ENCODE data around the gene CTNNA1.
A peak's percentile ranks its signal among the peaks of the same experiment; 100 is the strongest.
"Not testable (repeated sequence)": the region's sequence is repeated elsewhere in the genome, so short reads cannot be mapped to it uniquely, and the experiment has no call there.

The CTNNA1 gene
- total RNA-seq: 36.1 to 42.5 (median 38.7) reads per million in 3 donors

GRCh38 chr5:138752951-138753793, at the start of gene CTNNA1:
TSS of gene CTNNA1 (plus strand) at chr5:138753425. CDS start at chr5:138781925, 28,500 bp downstream.
- Histone ChIP-seq H3K9me3 (ENCODE audit: control insufficient read depth, low read length) (no peaks in the 10 kb centered on the region), H3K36me3 (ENCODE audit: control insufficient read depth, insufficient read depth, low read length) (no peaks in the 10 kb centered on the region), H3K27ac (ENCODE audit: insufficient read depth, low read length, poor library complexity, severe bottlenecking) (no peak within 1 kb of the TSS), H3K4me3 (ENCODE audit: insufficient read depth, low read depth, low read length, poor library complexity, severe bottlenecking) (peak within 1 kb of the TSS; percentile 73), H3K27me3 (replicated peaks; ENCODE audit: control insufficient read depth, insufficient read depth, low read length, poor library complexity, severe bottlenecking) (no peaks in the 10 kb centered on the region), H3K4me1 (ENCODE audit: control insufficient read depth, insufficient read depth, low read length, poor library complexity, severe bottlenecking) (peaks cover 10% of the 10 kb centered on the region)
- peak; percentile 36 to 46 (median 37) for DNase-seq

GRCh38 chr5:138703777-138704176, 49.4 kb upstream of the CTNNA1 start:
- H3K27me3 ChIP-seq (replicated peaks; ENCODE audit: control insufficient read depth, insufficient read depth, low read length, poor library complexity, severe bottlenecking); H3K9me3 ChIP-seq (ENCODE audit: control insufficient read depth, low read length); H3K27ac ChIP-seq (ENCODE audit: insufficient read depth, low read length, poor library complexity, severe bottlenecking); H3K4me3 ChIP-seq (ENCODE audit: insufficient read depth, low read depth, low read length, poor library complexity, severe bottlenecking); DNase-seq; H3K36me3 ChIP-seq (ENCODE audit: control insufficient read depth, insufficient read depth, low read length); H3K4me1 ChIP-seq (ENCODE audit: control insufficient read depth, insufficient read depth, low read length, poor library complexity, severe bottlenecking): not testable (repeated sequence)

DNA sequence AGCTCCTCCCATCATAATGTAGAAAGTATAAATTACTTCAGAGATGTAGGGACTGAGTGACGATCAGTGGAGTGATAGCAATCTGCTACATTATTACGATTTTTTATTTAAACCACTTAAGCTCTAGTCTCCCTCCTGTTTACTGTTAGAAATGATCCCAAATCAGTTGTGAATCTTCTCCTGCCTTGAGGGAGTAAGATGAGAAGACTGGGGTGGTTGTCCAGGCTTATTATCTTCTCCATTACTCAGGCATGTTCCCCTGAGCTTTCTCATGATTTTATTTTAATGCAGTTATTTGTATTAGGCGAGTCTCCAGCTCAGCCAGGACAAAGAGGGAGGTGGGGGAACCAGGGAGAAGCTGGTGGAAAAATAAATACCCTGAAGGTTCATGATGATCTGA, 48.2 kb upstream of the CTNNA1 start:
- H3K4me1 ChIP-seq (ENCODE audit: control insufficient read depth, insufficient read depth, low read length, poor library complexity, severe bottlenecking): no peaks in the 10 kb centered on the region
- H3K27ac ChIP-seq (ENCODE audit: insufficient read depth, low read length, poor library complexity, severe bottlenecking): no peak overlapping the region
- no peaks in the 10 kb centered on the region for H3K9me3 ChIP-seq (ENCODE audit: control insufficient read depth, low read length)
- peaks cover 3% of the 10 kb centered on the region for H3K27me3 ChIP-seq (replicated peaks; ENCODE audit: control insufficient read depth, insufficient read depth, low read length, poor library complexity, severe bottlenecking)
- DNase-seq: no peak
- H3K36me3 ChIP-seq (ENCODE audit: control insufficient read depth, insufficient read depth, low read length): no peaks in the 10 kb centered on the region
- H3K4me3 ChIP-seq (ENCODE audit: insufficient read depth, low read depth, low read length, poor library complexity, severe bottlenecking): no peak overlapping the region

- peaks cover 3% of the 10 kb centered on the region for H3K27me3 ChIP-seq (replicated peaks; ENCODE audit: control insufficient read depth, insufficient read depth, low read length, poor library complexity, severe bottlenecking)
- H3K4me3 ChIP-seq (ENCODE audit: insufficient read depth, low read depth, low read length, poor library complexity, severe bottlenecking): no peak overlapping the region
- no peaks in the 10 kb centered on the region for H3K9me3 ChIP-seq (ENCODE audit: control insufficient read depth, low read length)
- no peak for DNase-seq
- H3K36me3 ChIP-seq (ENCODE audit: control insufficient read depth, insufficient read depth, low read length): no peaks in the 10 kb centered on the region
- H3K27ac ChIP-seq (ENCODE audit: insufficient read depth, low read length, poor library complexity, severe bottlenecking): no peak overlapping the region
- H3K4me1 ChIP-seq (ENCODE audit: control insufficient read depth, insufficient read depth, low read length, poor library complexity, severe bottlenecking): no peaks in the 10 kb centered on the region
These were observed 47.7 kb upstream of the CTNNA1 start for GRCh38 chr5:138705567-138705966.

GRCh38 chr5:138706655-138707480, 46.4 kb upstream of the CTNNA1 start:
- no peaks in the 10 kb centered on the region for H3K4me1 ChIP-seq (ENCODE audit: control insufficient read depth, insufficient read depth, low read length, poor library complexity, severe bottlenecking)
- no peak for DNase-seq
- H3K27me3 ChIP-seq (replicated peaks; ENCODE audit: control insufficient read depth, insufficient read depth, low read length, poor library complexity, severe bottlenecking): peaks cover 3% of the 10 kb centered on the region
- no peak overlapping the region for H3K4me3 ChIP-seq (ENCODE audit: insufficient read depth, low read depth, low read length, poor library complexity, severe bottlenecking)
- H3K36me3 ChIP-seq (ENCODE audit: control insufficient read depth, insufficient read depth, low read length): no peaks in the 10 kb centered on the region
- no peak overlapping the region for H3K27ac ChIP-seq (ENCODE audit: insufficient read depth, low read length, poor library complexity, severe bottlenecking)
- no peaks in the 10 kb centered on the region for H3K9me3 ChIP-seq (ENCODE audit: control insufficient read depth, low read length)

- Histone ChIP-seq H3K9me3 (ENCODE audit: control insufficient read depth, low read length) (no peaks in the 10 kb centered on the region), H3K27ac (ENCODE audit: insufficient read depth, low read length, poor library complexity, severe bottlenecking) (no peak overlapping the region), H3K36me3 (ENCODE audit: control insufficient read depth, insufficient read depth, low read length) (no peaks in the 10 kb centered on the region), H3K4me1 (ENCODE audit: control insufficient read depth, insufficient read depth, low read length, poor library complexity, severe bottlenecking) (no peaks in the 10 kb centered on the region), H3K4me3 (ENCODE audit: insufficient read depth, low read depth, low read length, poor library complexity, severe bottlenecking) (no peak overlapping the region), H3K27me3 (replicated peaks; ENCODE audit: control insufficient read depth, insufficient read depth, low read length, poor library complexity, severe bottlenecking) (peaks cover 3% of the 10 kb centered on the region)
- DNase-seq: no peak
These were observed 44.4 kb upstream of the CTNNA1 start for GRCh38 chr5:138708791-138709190.

GRCh38 chr5:138709202-138709601, 44.0 kb upstream of the CTNNA1 start:
- Histone ChIP-seq H3K9me3 (ENCODE audit: control insufficient read depth, low read length) (no peaks in the 10 kb centered on the region), H3K4me3 (ENCODE audit: insufficient read depth, low read depth, low read length, poor library complexity, severe bottlenecking) (no peak overlapping the region), H3K27me3 (replicated peaks; ENCODE audit: control insufficient read depth, insufficient read depth, low read length, poor library complexity, severe bottlenecking) (peaks cover 3% of the 10 kb centered on the region), H3K36me3 (ENCODE audit: control insufficient read depth, insufficient read depth, low read length) (no peaks in the 10 kb centered on the region), H3K27ac (ENCODE audit: insufficient read depth, low read length, poor library complexity, severe bottlenecking) (no peak overlapping the region), H3K4me1 (ENCODE audit: control insufficient read depth, insufficient read depth, low read length, poor library complexity, severe bottlenecking) (no peaks in the 10 kb centered on the region)
- no peak for DNase-seq

DNA sequence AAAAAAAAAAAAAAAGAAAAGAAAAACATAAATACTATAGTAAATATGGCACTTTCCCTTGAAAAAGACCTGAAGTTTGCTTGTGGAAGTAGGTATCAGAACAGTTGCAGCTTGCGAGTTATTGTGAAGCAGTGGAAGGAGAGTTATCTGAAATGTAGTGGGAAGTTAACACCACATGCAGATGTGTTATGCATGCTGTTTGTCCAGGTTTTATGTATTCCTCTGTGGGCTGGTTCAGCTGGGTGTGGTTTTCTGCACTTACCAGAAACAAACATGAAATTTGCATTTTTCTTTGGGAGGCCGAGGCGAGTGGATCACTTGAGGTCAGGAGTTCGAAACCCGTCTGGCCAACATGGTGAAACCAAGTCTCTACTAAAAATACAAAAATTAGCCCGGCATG, 42.1 kb upstream of the CTNNA1 start:
- no peaks in the 10 kb centered on the region for H3K27me3 ChIP-seq (replicated peaks; ENCODE audit: control insufficient read depth, insufficient read depth, low read length, poor library complexity, severe bottlenecking)
- no peak for DNase-seq

GRCh38 chr5:138711811-138712210, 41.4 kb upstream of the CTNNA1 start:
- H3K9me3 ChIP-seq (ENCODE audit: control insufficient read depth, low read length): no peaks in the 10 kb centered on the region
- H3K4me3 ChIP-seq (ENCODE audit: insufficient read depth, low read depth, low read length, poor library complexity, severe bottlenecking): no peak overlapping the region
- H3K36me3 ChIP-seq (ENCODE audit: control insufficient read depth, insufficient read depth, low read length): no peaks in the 10 kb centered on the region
- no peak overlapping the region for H3K27ac ChIP-seq (ENCODE audit: insufficient read depth, low read length, poor library complexity, severe bottlenecking)
- H3K4me1 ChIP-seq (ENCODE audit: control insufficient read depth, insufficient read depth, low read length, poor library complexity, severe bottlenecking): no peaks in the 10 kb centered on the region
- no peaks in the 10 kb centered on the region for H3K27me3 ChIP-seq (replicated peaks; ENCODE audit: control insufficient read depth, insufficient read depth, low read length, poor library complexity, severe bottlenecking)
- no peak for DNase-seq

More for the DNA sequence above, 42.1 kb upstream of the CTNNA1 start:
- H3K36me3 ChIP-seq (ENCODE audit: control insufficient read depth, insufficient read depth, low read length): no peaks in the 10 kb centered on the region
- no peak overlapping the region for H3K27ac ChIP-seq (ENCODE audit: insufficient read depth, low read length, poor library complexity, severe bottlenecking)
- H3K4me1 ChIP-seq (ENCODE audit: control insufficient read depth, insufficient read depth, low read length, poor library complexity, severe bottlenecking): no peaks in the 10 kb centered on the region
- H3K9me3 ChIP-seq (ENCODE audit: control insufficient read depth, low read length): no peaks in the 10 kb centered on the region
- H3K4me3 ChIP-seq (ENCODE audit: insufficient read depth, low read depth, low read length, poor library complexity, severe bottlenecking): no peak overlapping the region

- Histone ChIP-seq H3K4me3 (ENCODE audit: insufficient read depth, low read depth, low read length, poor library complexity, severe bottlenecking) (no peak overlapping the region), H3K4me1 (ENCODE audit: control insufficient read depth, insufficient read depth, low read length, poor library complexity, severe bottlenecking) (no peaks in the 10 kb centered on the region), H3K36me3 (ENCODE audit: control insufficient read depth, insufficient read depth, low read length) (no peaks in the 10 kb centered on the region), H3K9me3 (ENCODE audit: control insufficient read depth, low read length) (no peaks in the 10 kb centered on the region), H3K27me3 (replicated peaks; ENCODE audit: control insufficient read depth, insufficient read depth, low read length, poor library complexity, severe bottlenecking) (no peaks in the 10 kb centered on the region), H3K27ac (ENCODE audit: insufficient read depth, low read length, poor library complexity, severe bottlenecking) (no peak overlapping the region)
- DNase-seq: no peak
These were observed 40.9 kb upstream of the CTNNA1 start for GRCh38 chr5:138712324-138712723.
